ENCODE data around the gene DHX8. TPM values are rescaled to one million over a fixed set of nuclear protein-coding genes. Genes with fewer than 3 reads are reported as not detected.

DHX8 gene
- total and polyA plus RNA-seq, 2 of the 4 experiments (the other 2 are of a cell fraction) = 21.8 to 50.0 TPM

DNA sequence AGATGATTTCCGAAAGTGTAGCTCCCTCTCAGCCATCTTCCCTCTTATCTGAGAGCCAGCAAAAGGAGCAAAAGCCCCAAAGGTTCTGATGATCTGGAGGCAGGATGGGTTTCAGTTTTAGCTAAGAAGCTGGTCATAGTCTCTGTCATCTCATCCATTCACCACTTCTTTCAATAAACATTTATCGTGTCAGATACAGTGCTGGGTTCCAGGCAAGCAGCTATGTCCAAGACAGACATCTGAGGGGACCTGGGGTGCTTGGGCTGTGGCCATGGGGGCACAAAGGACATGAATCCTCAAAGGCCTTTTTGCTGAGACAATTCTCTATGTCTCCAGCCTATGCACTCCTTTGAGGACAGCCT is 63.4 kb downstream of the DHX8 start:
- no CpG with 5 or more reads among the region's 2 CpGs for WGBS, 2 experiments (ENCODE audit: extremely low coverage in 2 of 2, insufficient read length in 1 of 2)
- no peak for TF ChIP-seq CHD1 (IDR thresholded peaks at IDR 0.05; ENCODE audit: low read depth, low read length)
- no peak for TF ChIP-seq RCOR1 (IDR thresholded peaks at IDR 0.05; ENCODE audit: insufficient replicate concordance, low read length)
- no peak for TF ChIP-seq NFE2L2 (IDR thresholded peaks at IDR 0.05; ENCODE audit: low read depth, low read length)
- TF ChIP-seq RAD21 (IDR thresholded peaks at IDR 0.05; ENCODE audit: low read length) = no peak
- TF ChIP-seq CEBPB (IDR thresholded peaks at IDR 0.05; ENCODE audit: low read depth, low read length) = no peak
- TF ChIP-seq, protein P1, sequence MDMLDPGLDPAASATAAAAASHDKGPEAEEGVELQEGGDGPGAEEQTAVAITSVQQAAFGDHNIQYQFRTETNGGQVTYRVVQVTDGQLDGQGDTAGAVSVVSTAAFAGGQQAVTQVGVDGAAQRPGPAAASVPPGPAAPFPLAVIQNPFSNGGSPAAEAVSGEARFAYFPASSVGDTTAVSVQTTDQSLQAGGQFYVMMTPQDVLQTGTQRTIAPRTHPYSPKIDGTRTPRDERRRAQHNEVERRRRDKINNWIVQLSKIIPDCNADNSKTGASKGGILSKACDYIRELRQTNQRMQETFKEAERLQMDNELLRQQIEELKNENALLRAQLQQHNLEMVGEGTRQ (IDR thresholded peaks at IDR 0.05; ENCODE audit: low read depth, low read length) = no peak
- TF ChIP-seq BHLHE40 (IDR thresholded peaks at IDR 0.05; ENCODE audit: low read depth, low read length) = no peak
- no peak for TF ChIP-seq RFX5 (IDR thresholded peaks at IDR 0.05; ENCODE audit: low read depth, low read length)
- TF ChIP-seq SMC3 (IDR thresholded peaks at IDR 0.05; ENCODE audit: low read depth, low read length) = no peak
- TF ChIP-seq CTCF (conservative IDR thresholded peaks at IDR 0.05; ENCODE audit: low read depth, low read length) = no peak
- TF ChIP-seq MXI1 (IDR thresholded peaks at IDR 0.05; ENCODE audit: borderline replicate concordance, low read depth, low read length) = no peak
- TF ChIP-seq POLR2A (IDR thresholded peaks at IDR 0.05; ENCODE audit: low read depth, low read length) = no peak
- TF ChIP-seq MAZ (IDR thresholded peaks at IDR 0.05; ENCODE audit: borderline replicate concordance, low read depth, low read length) = no peak
- TF ChIP-seq MAFK (IDR thresholded peaks at IDR 0.05; ENCODE audit: low read depth, low read length) = no peak
- no peak for TF ChIP-seq FOS (IDR thresholded peaks at IDR 0.05; ENCODE audit: low read depth, low read length)

More for the DNA sequence above, 63.4 kb downstream of the DHX8 start:
- Histone ChIP-seq H3K4ac (ENCODE audit: low read depth, low read length) (no peak overlapping the region), H4K91ac (ENCODE audit: insufficient read depth, low read depth, low read length) (no peak overlapping the region), H3K23ac (ENCODE audit: low read depth, low read length) (no peak overlapping the region), H2AK9ac (replicated peaks; ENCODE audit: low read depth, low read length, poor library complexity) (no peak overlapping the region), H3K56ac (ENCODE audit: extremely low read depth, insufficient read depth, low read length) (no peak overlapping the region), H4K20me1 (ENCODE audit: insufficient read depth, low read length) (no peaks in the 10 kb centered on the region), H2BK20ac (ENCODE audit: low read depth, low read length) (no peak overlapping the region), H3K4me3 (ENCODE audit: insufficient read depth, low read depth, low read length) (no peak overlapping the region), H3K9me3 (ENCODE audit: control insufficient read depth, insufficient read depth, low read length) (no peaks in the 10 kb centered on the region), H2AFZ (replicated peaks; ENCODE audit: low read length, poor library complexity) (no peak overlapping the region), H2BK5ac (ENCODE audit: low read depth, low read length, poor library complexity, severe bottlenecking) (no peak overlapping the region), H3K9me1 (ENCODE audit: insufficient read depth, low read length) (peaks cover 3% of the 10 kb centered on the region; the same call in 1 of the 2 replicates), H3K18ac (ENCODE audit: low read depth, low read length) (no peak overlapping the region), H4K8ac (ENCODE audit: low read depth in 2 of 2, low read length in 2 of 2) (peak overlapping the region in 1 of 2 experiments; percentile 5; a peak in 1 of 4 replicates), H3K9ac (ENCODE audit: low read depth, low read length) (no peak overlapping the region), H3K27me3 (ENCODE audit: control insufficient read depth, insufficient read depth, low read length) (no peaks in the 10 kb centered on the region), H3K4me1 (ENCODE audit: control insufficient read depth, insufficient read depth, low read length) (peaks cover 13% of the 10 kb centered on the region), H3K36me3 (ENCODE audit: control insufficient read depth, insufficient read depth, low read length) (no peaks in the 10 kb centered on the region), H2BK15ac (ENCODE audit: low read depth, low read length) (no peak overlapping the region), H4K5ac (ENCODE audit: low read depth, low read length) (no peak overlapping the region), H3K27ac (ENCODE audit: insufficient read depth, low read length) (no peak overlapping the region), H3K79me1 (ENCODE audit: low read depth in 1 of 2, low read length in 2 of 2) (peaks cover 2 to 28% of the 10 kb centered on the region in 2 experiments; a peak in 3 of 4 replicates), H3K4me2 (ENCODE audit: low read depth, low read length) (no peak overlapping the region), H3K14ac (replicated peaks; ENCODE audit: low read depth, low read length) (no peak overlapping the region), H2BK120ac (ENCODE audit: low read depth, low read length) (no peak overlapping the region), H2AK5ac (ENCODE audit: low read depth, low read length) (no peak overlapping the region)
- ChIA-PET POLR2A (ENCODE audit: unreplicated experiment) (interaction anchor here (1.0 kb wide), 1 partner anchor 187 kb away, joined by 3 read pairs; no protein-coding TSS in a partner anchor), CTCF (no interaction called here)
- intact Hi-C loops (cut with micrococcal nuclease) = no loop called here
- DNase-seq = no peak
- dilution Hi-C loops (cut with HindIII; ENCODE audit: low sequenced_read_pairs, unreplicated experiment) = no loop called here
- no TSS peak for BruUV-seq (replicated peaks)
- no peak for ATAC-seq (ENCODE audit: low read depth)
- in situ Hi-C loops (cut with MboI; ENCODE audit: low sequenced_read_pairs) = no loop called here
